Measurements from ENCODE around the gene ZFP90. TPM values are rescaled to one million over a fixed set of nuclear protein-coding genes. Genes with fewer than 3 reads are reported as not detected.

Gene ZFP90
- total RNA-seq (2022; extraction: Qiagen RNA extraction; ENCODE audit: low read depth) = 5.5 to 9.9 TPM (median 8.3 TPM) in 5 replicates

GRCh38 chr16:68538880-68539701 lies at the start of gene ZFP90:
ZFP90 (plus strand) TSS chr16:68539291; CDS start chr16:68539793, 502 bp downstream.

Other genes with a start within 250 kb of the ZFP90 start
- 9.4 to 13.6 TPM (median 11.0 TPM) in 5 replicates for gene SLC7A6OS, start 228.3 kb upstream of the ZFP90 start, total RNA-seq (2022; extraction: Qiagen RNA extraction; ENCODE audit: low read depth)
- 27.7 to 31.2 TPM (median 29.3 TPM) in 5 replicates for gene PRMT7, start 228.3 kb upstream of the ZFP90 start, total RNA-seq (2022; extraction: Qiagen RNA extraction; ENCODE audit: low read depth)
- 0.07 to 0.29 TPM (median 0.08 TPM) in 5 replicates for gene SMPD3, start 90.8 kb upstream of the ZFP90 start, total RNA-seq (2022; extraction: Qiagen RNA extraction; ENCODE audit: low read depth)
- gene CDH3, start 106.0 kb downstream of the ZFP90 start, total RNA-seq (2022; extraction: Qiagen RNA extraction; ENCODE audit: low read depth) = 0.17 to 0.31 TPM (median 0.22 TPM) in 5 replicates
- gene CDH1, start 198.0 kb downstream of the ZFP90 start, total RNA-seq (2022; extraction: Qiagen RNA extraction; ENCODE audit: low read depth) = 3.9 to 5.1 TPM (median 4.2 TPM) in 5 replicates

All from A549 treated with GW870086 at 1 μM for 4 hours (cell line).